GM12875 (cell line): ENCODE results near the gene ZBTB7A.

Experiments
- H3K4me3 ChIP-seq: one replicate; pipeline ENCODE4 v1.5.1; 2011; ENCODE audit warnings: low read depth, low read length, control low read depth
- TF ChIP-seq, protein P1 (sequence below): IDR thresholded peaks from 2 replicates; pipeline ENCODE4 v1.5.1; 2011; ENCODE audit warnings: low read depth, mild to moderate bottlenecking, control low read depth, inconsistent platforms, low read length, moderate library complexity, borderline replicate concordance; ENCODE audit not compliant: insufficient read depth

ZBTB7A gene

GRCh38 chr19:4062419-4063368 is 4.0 kb downstream of the ZBTB7A start:
- TF ChIP-seq, protein P1, sequence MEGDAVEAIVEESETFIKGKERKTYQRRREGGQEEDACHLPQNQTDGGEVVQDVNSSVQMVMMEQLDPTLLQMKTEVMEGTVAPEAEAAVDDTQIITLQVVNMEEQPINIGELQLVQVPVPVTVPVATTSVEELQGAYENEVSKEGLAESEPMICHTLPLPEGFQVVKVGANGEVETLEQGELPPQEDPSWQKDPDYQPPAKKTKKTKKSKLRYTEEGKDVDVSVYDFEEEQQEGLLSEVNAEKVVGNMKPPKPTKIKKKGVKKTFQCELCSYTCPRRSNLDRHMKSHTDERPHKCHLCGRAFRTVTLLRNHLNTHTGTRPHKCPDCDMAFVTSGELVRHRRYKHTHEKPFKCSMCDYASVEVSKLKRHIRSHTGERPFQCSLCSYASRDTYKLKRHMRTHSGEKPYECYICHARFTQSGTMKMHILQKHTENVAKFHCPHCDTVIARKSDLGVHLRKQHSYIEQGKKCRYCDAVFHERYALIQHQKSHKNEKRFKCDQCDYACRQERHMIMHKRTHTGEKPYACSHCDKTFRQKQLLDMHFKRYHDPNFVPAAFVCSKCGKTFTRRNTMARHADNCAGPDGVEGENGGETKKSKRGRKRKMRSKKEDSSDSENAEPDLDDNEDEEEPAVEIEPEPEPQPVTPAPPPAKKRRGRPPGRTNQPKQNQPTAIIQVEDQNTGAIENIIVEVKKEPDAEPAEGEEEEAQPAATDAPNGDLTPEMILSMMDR, result no peak
- H3K4me3 ChIP-seq, result no peak overlapping the region

GRCh38 chr19:4061683-4062418 is 4.8 kb downstream of the ZBTB7A start:
- peak overlapping the region; percentile 6 for H3K4me3 ChIP-seq
- TF ChIP-seq, protein P1, result no peak

GRCh38 chr19:4061178-4061682 is 5.5 kb downstream of the ZBTB7A start:
- TF ChIP-seq, protein P1, result no peak
- no peak overlapping the region for H3K4me3 ChIP-seq

DNA sequence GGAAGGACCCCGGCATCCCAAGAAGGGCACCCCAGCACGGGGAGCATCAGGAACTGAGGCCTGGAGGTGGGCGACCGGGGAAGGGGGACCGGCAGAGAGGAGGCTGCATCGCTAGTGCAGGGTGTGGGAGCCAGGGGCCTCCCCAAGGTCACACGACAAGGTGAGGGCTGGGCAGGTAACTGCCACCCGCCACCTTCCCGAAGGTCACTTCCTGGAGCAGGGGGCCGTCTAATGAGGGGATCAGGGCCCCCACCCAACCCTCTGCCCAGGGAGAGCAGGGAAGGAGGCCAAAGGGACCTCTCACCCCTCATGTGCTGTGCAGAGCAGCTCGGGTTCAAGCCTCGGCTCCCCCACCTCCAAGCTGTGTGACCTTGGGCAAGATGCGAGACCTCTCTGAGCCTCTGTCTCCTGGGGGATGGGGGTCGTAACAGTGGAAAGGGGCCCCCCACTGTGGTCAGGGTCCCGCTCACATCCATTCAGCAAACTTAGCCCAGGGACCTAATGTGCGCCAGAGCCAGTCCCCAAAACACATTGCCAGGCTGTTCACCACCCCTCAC is 6.0 kb downstream of the ZBTB7A start:
- TF ChIP-seq, protein P1, result no peak
- no peak overlapping the region for H3K4me3 ChIP-seq

DNA sequence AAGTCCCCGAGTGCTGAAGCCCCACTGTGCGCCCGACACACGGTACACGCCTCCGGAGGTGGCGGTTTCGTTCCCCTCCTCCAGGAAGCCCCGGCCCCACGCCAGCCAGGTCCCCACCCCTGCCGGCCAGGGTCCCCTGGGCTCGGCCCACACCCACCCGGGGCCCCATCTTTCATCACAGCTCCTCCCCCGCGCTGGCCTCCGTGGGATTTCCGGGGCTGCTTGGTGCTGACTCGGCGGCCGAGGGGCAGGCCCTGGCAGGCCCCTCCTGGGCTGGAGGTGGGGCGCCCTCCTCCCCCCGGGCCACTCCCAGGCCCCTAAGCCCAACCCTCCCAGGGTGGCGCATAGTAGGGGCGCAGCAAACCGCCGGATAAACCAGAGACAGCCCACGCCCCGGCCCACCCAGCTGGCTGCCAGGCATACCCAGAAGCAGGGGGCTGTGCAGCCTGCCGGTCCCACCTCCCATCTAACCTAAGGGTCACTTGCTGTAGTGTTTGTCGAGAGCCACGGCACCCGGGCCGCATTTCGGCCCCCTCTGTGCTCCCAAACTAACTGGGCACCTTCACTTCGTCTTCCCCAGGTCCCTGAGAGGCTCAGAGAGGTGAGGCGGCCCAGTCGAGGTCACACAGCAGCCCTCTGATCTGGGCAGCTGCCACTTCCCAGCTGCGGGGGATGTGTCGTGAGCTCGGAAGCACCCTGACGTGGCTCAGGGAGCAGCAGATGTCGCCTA is 6.6 kb downstream of the ZBTB7A start:
- H3K4me3 ChIP-seq, result peak overlapping the region; percentile 35
- TF ChIP-seq, protein P1, result no peak

- TF ChIP-seq, protein P1, result no peak
- peak overlapping the region; percentile 35 for H3K4me3 ChIP-seq
These were observed 7.2 kb downstream of the ZBTB7A start for GRCh38 chr19:4059453-4059871.
